Gastroesophageal sphincter (tissue), 3 donors: ENCODE measurements around the gene STXBP6.

Experiments used
- CTCF ChIP-seq, 4 experiments: fragments of 200-600 bp in 2 of 4; fragments of 450-650 bp in 2 of 4; sonication (generic) in 1 of 4; IDR thresholded peaks; one replicate each; pipeline ENCODE4 v1.5.1; 2017 to 2019; ENCODE audit warnings: antibody characterized with exemption in 4 of 4, mild to moderate bottlenecking in 2 of 4, moderate library complexity in 2 of 4
- EP300 ChIP-seq: sonication (generic); formaldehyde crosslinking; IDR thresholded peaks from one replicate; pipeline ENCODE4 v1.6.1; 2017; ENCODE audit warnings: antibody characterized with exemption, mild to moderate bottlenecking
- POLR2A ChIP-seq, 2 donors: fragments of 450-650 bp; IDR thresholded peaks; one replicate each; pipeline ENCODE4 v1.6.1; 2017; ENCODE audit warnings: antibody characterized with exemption in 2 of 2, mild to moderate bottlenecking in 2 of 2, moderate library complexity in 1 of 2
- POLR2AphosphoS5 ChIP-seq: sonication (generic); formaldehyde crosslinking; IDR thresholded peaks from one replicate; pipeline ENCODE4 v1.6.1; 2017; ENCODE audit warnings: antibody characterized with exemption

DNA sequence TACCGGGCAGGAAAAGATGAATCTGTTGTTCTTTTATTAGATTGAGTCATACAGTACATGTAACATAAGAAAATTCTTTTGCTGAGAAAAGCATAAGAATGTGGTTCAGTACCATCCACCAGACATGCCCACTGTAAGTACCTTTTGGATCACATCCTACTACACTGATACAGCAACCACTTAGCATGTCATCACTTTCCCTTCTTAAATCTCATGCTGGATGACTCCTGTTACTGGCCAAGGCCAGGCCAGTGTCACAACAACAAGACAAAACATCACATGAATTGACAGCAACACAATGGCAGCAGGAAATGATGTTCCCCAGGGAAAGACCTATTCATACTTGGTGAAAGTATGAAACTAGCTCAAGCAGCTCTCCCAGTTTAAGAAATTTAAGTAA is 46.4 kb downstream of the STXBP6 start:
- TF ChIP-seq CTCF (IDR thresholded peaks at IDR 0.05) (no peak), EP300 (no peak), POLR2AphosphoS5 (no peak), POLR2A (IDR thresholded peaks at IDR 0.05) (no peak)
